ENCODE data around the gene TFEB.

Gene TFEB

DNA sequence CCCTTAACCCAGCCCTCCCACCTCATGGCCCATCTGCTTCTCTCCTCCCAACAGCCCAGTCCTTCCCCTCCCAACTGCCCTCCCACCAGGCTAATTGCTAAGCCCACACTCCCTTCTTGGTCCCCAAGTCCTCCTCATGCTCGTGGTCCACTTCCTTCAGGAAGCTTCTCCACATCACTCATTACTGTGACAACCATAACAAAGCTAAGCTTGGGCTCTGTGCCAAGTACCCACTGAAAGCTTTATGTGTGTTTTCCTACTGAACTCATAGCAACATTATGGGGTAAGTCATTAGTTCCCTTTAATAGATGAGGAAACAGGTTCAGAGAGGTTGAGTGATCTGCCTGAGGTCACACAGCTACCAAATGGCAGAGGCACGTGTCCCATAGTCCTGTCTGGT, 28.1 kb upstream of the TFEB start:
- no peak for FAIRE-seq

DNA sequence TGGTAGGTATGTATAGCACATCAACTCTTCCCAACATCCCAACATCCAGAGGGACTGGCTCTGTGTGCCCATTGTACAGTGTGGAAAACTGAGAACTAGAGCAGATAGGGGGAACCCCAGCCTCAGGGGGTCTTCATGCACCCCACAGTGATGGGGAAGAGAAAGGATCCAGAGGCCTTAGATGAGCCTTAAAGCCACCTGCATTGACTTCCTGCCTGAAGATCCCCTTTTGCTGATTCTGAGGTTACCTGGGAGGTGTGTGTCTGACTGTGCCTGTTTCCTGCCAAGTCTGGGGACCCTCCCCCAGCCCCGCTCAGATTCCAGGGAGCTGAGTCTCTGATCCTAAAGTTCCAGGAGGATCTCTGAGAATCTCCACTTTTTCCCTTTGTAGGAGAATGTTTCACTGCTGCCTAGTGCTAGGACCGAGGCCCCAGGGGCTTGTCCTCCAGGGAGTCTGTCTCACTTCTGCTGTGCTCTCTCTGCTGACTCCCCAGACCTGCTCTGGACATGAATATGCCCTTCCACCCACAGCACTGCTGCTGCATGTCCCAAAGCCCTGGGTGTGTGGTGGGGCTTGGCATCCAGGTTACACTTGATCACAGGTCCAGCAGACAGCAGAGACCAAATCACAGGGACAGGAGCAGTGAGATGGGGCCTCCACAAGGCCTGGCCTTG, 24.6 kb upstream of the TFEB start:
- no peak for FAIRE-seq

DNA sequence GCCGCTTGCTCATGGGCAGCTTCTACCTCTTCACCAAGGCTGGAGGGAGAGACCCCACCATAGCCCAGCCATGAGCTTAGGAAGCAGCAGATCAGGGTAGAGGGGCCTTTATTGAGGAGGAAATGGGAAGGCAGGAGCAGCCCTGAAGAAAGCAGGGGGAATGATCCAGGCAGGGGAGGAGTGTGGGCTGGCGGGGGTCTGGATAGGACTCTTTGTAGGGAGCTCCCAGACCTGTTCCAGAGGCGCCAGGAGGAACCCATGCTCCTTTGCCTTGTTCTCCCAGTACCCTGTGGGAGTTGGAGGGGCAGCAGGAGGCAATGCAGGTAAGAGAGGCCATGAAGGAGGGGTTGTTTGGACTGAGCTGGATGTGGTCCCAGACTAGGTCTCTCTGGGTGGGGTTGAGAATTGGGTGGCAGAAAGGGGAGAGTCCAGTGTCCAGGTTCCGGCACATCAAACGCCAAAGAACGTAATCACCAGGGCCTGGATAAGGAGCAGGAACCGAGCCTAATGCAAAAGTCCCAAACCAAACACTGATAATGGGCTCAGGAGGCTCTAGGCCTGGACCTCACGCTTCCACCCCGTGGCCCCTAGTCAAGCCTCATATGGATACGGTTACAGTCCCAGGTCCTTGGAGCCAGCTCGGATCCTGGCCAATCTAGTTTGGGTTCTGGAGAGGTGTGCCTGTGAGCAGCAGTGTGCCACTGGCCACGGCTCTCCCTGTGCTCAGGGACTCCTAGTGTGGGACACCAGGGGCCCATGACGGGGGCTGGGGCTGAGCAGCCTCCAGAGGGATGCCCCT, 23.9 kb upstream of the TFEB start:
- no peak for FAIRE-seq

DNA sequence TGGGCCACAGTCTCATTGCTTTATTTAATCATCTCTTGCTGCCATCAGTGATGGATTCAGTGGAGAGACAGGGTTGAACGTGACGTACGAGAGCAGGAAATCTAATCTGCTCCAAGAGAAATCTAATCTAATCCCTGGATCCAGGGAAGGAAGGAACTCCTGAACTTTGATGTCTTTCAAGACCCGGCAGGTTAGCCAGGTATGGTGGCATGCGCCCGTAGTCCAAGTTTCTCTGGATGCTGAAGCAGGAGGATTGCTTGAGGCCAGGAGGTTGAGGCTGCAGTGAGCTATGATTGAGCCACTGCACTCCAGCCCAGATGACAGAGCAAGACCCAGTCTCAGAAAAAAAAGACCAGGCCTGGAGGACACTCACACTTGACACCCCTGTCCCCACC, 23.2 kb upstream of the TFEB start:
- no peak for FAIRE-seq

DNA sequence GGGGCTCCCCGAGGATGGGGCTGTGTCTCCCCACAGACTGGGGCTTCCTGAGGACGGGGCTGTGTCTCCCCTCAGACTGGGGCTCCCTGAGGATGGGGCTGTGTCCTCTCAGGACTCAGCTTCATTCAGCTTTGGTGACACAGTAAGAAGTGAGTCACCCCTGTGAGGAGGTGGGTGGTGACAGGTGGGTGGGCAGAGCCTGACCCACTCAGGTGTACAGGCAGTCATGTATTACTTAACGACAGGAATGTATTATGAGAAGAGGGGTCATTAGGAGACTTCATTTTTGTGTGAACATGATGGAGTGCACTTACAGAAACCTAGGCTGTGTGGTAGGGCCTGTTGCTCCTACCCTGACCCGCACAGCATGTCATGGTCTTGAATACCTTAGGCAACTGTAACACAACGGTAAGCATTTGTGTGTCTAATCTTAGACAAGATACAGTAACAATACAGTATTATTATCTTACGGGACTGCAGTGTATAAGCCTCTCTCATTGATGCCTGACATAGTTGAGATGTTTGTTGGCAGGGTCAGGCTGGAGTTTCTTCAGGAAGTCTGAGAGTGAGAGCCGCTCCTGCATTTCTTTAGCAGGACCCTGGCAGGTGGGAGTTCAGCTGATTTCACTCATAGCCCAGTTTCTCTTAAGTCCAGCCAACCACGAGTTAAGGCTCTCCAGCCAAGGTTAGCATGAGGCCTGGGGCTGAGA, 22.7 kb upstream of the TFEB start:
- FAIRE-seq: no peak

- FAIRE-seq: no peak
Measured at GRCh38 chr6:41757271-41757670, 21.9 kb upstream of the TFEB start.

- FAIRE-seq: no peak
Measured at GRCh38 chr6:41756354-41756753, 20.9 kb upstream of the TFEB start.

DNA sequence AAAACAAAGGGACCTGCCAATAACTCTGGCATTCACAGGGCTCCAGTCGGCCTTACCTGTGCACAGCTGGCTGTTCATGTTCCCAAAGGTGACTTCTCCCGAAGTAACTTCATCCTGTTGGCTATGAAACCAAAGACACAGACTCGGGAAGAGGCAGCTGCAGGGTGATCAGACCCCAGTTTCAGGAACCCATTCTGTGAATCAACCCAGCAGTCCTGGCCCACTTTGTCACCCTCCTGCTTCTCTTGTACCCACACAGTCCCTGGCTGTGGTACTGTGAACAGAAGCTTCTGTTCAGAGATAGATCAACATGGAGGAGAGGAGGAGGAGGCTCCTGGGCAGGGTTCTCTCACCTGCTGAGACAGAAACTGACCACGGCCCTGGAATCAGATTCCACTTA, 20.5 kb upstream of the TFEB start:
- no peak for FAIRE-seq

GRCh38 chr6:41750374-41750773, 15.0 kb upstream of the TFEB start:
- FAIRE-seq: no peak

GRCh38 chr6:41748542-41748941, 13.1 kb upstream of the TFEB start:
- FAIRE-seq: no peak

GRCh38 chr6:41748102-41748477, 12.7 kb upstream of the TFEB start:
- no peak for FAIRE-seq

DNA sequence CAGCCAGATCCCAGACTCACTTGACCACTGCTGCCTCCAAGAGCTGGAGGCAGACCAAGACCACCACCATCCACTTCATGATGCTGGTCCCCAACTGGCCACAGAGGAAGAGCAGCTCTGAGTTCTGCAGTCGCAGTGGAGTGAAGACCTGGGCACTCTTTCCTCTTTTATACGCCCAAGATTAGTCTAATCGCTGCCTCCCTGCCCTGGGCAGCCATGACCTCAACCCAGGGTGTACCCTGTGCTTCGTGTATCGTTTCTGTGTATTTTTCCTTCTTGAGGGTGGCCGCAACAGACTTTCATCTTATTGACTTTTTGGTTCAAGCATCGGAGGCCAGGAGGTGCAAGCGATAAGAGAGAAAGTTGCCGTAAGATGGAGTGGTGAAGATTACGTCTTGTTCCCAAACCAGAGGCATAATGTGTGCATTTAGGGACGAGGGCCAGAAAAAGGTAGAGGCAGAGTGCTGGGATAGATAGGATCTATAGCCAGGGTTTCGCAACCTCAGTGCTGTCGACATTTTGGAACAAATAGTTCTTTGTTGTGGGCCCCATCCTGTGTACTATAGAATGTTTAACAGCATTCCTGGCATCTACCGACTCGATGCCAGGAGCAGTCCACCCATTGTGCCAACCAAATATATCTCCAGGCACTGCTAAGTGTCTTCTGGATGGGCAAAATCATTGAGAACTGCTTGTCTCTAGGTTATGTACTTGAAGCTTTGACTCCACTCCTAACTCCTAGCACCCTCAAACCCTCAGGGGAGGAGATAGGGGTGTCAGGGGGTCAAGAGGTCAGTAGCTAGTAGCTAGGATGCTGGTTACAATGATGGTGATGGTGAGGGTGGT, 12.1 kb upstream of the TFEB start, which contains the start of gene PGC:
Gene PGC, minus strand, starts transcription at position 142 of the 846 bp plus-strand sequence. Its CDS starts 63 bp downstream, at position 79.
- FAIRE-seq: no peak

DNA sequence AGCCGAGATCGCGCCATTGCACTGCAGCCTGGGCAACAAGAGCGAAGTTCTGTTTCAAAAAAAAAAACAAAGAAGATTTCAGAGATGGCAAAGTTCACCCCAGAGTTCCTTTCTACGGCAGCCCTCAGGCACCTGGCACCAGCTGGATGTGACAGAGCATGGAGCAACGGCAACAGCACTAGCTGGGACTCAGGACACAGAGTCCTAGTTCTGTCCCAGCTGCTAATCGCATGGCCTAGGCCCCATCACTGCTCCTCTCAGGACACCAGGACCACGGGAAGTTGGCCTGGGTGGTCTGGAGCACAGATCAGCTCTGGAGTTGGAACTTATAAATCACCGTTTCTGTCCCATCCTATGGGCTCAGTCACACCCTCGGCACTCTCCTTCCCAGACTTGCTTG, 10.7 kb upstream of the TFEB start:
- FAIRE-seq: no peak

GRCh38 chr6:41744236-41744787, 8.9 kb upstream of the TFEB start:
- no peak for FAIRE-seq

DNA sequence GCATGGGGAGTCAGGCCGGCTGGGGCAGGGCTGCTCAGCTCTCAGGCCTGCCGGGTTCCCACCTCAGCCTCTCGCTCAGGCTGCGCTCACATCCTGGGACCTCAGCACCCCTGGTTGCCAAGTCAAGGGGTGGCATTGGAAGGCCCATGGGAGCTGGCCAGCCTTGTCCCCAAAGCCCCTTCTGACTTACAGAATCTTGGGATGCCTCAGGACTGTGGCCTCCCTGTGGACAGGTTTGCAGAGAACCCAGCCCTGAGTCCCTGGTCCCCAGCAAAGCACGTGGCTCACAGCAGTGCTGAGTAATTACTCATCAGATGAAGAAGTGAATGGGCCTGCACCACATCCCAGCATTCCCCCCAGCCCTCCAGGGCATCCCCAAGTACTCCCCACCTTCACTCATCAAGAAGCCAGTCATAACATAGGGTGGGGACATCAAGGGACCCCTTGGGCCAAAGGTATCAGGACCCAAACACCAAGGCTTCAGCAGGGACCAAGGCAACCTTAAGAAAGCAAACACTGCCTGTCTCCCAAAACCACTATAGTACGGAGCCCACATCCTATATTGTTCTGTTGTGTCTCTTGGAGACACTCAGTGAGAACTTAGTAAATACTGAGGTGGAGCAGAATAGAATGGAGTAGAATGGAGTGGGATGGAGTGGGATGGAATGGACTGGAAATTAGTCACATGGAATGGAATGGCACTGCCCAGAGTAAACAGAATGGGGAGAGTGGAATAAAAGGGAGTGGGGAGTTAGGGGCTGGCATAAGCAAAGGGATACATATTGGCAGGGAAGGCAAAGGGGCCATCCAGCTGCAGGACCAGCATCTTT, 8.2 kb upstream of the TFEB start:
- FAIRE-seq: no peak

DNA sequence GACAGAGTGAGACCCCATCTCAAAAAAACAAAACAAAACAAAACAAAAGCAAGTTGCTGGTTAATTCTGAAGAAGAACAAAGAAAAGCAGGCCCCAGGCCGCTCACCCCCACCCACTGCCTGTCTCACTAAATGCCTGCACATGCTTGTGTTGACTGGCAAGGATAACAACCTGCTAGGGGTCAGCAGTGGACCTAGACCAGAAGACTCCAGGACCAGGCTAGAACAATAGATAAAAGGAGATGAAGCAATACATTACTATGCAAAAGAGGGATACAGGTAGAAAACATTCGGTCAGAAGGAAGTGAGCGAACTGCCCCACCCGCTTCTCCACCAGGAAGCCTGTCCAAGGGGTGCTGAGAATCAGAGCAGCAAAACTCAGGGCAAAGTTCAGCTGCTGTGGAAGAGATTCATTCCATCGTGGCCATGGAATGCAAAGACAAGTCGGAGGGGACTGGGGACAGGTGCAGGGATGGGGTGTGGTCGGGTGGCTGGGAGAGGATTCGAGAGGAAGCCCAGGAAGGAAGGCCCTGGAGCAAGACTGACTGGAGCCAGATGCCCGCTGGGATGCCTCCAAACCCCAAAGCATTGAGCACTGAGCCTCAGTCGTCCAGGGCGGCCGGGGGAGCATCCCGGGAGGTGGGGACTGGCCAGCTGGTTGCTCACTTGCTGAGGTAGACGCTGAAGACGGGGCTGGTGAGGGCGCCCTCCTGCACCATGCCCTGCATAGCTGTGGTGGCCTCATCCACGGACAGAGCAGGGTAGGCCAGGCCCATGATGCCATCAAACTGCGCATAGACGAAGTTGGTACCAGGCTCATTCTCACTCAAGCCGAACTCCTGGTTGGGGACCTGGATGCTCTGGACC, 6.5 kb upstream of the TFEB start:
- FAIRE-seq: no peak

- FAIRE-seq: no peak
Measured at GRCh38 chr6:41740366-41741162, 5.2 kb upstream of the TFEB start.

DNA sequence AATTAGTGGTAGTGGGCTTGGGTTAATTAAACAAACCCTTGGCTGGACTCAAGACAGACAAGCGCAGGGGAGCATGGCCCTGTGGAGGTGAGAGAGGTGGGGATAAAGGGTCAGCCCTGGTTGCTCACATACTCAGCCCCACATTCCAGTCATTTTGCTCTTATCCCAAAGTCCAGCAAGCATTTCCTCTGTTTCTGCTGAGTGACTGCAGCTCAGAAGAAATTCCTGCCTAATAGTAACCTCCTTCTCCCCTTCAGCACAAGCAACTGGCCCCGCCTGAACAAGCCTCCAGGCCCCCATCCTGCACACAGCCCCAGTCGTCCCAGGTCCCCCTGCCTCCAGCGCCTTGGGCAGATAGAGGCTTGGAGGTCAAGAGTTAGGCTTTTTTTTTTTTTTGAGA, 3.6 kb upstream of the TFEB start:
- no peak for FAIRE-seq

DNA sequence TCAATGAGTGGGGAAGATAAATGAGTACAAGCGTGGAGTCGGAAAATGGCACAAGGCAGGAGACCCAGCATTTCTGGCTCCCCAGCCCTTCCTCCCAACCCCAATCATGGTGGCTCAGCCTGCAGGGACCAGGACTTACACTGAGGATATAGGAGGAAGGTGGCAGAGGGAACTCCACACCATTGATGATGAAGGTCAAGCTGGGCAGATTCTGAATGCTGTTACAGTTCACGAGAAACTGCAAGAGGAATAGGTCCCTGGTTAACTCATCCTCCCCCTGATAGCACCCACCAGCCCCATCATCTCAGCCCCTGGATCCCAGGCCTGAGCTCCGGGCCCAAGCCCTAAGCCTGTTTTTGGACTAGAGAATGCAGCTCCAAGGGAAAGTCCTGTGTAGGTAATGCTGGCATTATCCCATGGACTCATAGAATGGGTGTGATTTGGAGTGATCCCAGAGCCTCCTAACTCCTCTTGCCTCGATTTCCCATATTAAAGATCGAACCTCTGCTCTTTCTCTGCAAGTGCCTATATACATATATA, 2.3 kb upstream of the TFEB start:
- FAIRE-seq: no peak

Measured in colon (tissue), 2 donors.